GM19025 (cell line): ENCODE data around the gene BTN3A1.
"Not testable (repeated sequence)": the region's sequence is repeated elsewhere in the genome, so short reads cannot be mapped to it uniquely, and the experiment has no call there.

ENCODE experiments used
- ATAC-seq: cut with Tn5 transposase; IDR thresholded peaks from one replicate; pipeline ENCODE4 v1.9.1; 2021; ENCODE audit warnings: mild to moderate bottlenecking, low read depth, moderate library complexity; ENCODE audit not compliant: unreplicated experiment

BTN3A1 gene

DNA sequence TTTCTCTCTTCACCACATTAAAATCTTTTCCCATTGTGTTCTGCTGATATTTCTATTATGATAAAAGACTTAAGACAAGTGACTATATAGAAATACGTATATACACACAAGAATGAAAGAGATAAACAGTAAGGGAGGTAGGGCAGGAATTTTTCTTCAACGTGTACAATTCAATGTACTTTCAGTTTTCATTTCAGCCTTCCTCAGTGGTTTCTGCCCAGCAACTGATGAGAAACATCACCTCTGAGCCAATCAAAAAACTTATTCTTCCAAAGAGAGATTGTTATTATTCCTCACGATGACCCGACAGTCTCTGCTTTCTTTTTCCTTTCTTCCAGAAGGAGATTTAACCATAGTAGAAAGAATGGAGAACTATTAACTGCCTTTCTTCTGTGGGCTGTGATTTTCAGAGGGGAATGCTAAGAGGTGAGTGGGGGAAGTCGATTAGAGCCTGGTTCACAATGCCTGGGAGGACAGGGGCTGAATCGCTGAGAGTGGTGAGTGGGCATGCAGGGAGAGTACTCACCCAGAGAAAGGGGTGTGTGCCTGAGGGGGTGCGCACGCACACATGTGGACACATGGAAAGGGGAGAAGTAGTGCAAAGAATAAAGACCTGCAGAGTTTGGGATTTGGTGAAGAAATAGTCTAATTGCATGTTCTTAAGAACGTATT is at the start of gene BTN3A1:
TSS of gene BTN3A1 (plus strand) at position 289 of the 672 bp plus-strand sequence. CDS start 3,289 bp downstream, outside the sequence.
- ATAC-seq, result peak; percentile 91

DNA sequence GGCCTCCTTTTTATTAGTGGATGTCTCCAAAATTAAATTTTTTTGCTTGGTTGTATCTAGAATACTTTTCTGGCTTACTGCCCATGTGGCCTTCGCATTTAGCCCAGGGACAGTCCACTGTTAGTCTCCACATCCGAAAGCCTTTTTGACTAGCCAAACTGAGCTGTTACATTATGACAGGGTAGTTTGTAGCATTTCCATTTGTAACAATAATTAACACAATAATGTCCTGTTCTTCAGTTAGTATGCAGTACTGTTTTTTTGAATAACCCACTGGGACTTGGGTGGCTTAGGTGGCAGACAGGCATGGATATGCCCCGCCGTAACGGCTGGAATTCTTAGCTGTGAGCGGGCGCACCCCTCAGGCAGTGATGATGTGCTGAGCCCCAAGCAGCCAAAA is 49.8 kb upstream of the BTN3A1 start:
- no peak for ATAC-seq

DNA sequence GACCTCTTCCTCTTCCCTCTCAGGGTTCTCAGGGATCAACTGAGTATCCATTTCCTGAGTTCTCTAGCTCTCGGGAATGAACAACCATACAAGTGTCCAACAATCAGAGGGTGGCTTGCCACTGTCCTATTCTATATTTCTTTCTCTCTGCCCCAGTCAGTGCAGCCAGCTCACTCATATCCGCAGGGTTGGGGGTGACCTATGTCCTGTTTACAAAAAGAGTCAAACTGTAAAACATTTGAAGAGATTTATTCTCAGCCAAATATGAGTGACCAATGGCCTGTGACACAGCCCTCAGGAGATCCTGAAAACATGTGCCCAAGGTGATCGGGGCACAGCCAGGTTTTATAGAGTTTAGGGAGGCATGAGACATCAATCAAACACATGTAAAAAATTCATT is 47.9 kb upstream of the BTN3A1 start:
- no peak for ATAC-seq

DNA sequence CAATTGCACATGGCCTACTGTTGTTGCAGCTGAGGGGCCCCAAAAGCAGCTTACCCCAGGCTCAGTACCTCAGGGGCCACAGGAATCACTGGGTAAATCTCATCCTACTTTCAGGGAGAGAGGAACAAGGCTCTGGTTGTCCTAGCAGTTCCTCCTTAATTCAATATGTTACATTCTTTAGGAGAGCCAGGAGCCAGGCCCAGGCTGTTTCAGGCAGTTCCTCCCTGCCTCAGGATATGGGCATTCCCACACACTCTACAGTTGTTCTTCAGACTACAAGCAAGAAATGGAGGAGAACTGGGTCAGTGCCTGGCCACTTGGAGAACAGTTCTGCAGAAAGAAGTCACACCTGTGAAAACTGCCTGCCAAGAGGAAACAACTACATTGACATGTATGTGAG is 46.7 kb upstream of the BTN3A1 start:
- ATAC-seq, result no peak

DNA sequence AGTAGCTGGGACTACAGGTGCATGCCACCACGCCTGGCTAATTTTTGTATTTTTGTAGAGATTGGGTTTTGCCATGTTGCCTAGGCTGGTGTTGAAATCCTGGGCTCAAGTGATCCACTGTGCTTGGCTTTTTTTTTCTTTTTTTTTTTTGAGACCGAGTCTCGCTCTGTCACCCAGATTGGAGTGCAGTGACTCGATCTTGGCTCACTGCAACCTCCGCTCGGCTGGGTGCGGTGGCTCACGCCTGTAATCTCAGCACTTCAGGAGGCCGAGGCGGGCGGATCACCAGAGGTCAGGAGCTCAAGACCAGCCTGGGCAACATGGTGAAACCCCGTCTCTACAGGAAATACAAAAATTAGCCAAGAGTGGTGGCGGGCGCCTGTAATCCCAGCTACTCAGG is 44.5 kb upstream of the BTN3A1 start:
- not testable (repeated sequence) for ATAC-seq

DNA sequence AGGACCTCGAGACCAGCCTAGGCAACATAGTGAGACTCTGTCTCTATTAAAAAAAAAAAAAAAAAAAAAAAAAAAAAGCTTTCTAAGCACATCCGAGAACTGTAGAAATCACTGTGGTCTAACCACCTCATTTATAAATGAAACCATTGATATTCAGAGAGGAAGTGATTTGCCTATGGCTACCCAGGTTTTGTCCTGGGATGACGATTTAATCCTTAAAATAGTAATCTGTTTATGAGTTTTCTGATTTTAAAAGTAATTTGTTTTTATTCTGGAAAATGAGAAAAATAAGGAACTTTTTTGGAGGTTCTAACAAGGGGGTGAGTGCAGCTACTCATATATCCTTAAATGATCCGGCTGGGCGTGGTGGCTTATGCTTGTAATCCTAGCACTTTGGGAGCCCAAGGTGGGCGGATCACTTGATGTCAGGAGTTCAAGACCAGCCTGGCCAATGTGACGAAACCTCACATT is 43.5 kb upstream of the BTN3A1 start:
- peak; percentile 33 for ATAC-seq

DNA sequence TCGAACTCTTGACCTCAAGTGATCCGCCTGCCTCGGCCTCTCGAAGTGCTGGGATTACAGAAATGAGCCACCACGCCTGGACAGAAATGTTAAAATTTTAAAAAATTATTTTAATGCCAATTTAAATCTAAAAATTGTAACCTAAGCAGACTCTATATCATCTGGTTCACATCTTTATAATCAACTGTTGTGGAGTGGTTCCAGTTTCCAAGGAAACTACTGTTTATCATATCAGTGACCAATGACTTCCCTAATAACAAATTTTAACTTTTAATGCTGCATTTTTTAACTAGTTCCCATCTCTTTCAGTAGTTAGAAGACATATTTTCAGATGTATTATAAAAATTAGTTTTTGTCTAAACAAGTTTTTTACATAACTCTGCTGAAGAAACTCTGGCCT is 42.3 kb upstream of the BTN3A1 start:
- no peak for ATAC-seq

DNA sequence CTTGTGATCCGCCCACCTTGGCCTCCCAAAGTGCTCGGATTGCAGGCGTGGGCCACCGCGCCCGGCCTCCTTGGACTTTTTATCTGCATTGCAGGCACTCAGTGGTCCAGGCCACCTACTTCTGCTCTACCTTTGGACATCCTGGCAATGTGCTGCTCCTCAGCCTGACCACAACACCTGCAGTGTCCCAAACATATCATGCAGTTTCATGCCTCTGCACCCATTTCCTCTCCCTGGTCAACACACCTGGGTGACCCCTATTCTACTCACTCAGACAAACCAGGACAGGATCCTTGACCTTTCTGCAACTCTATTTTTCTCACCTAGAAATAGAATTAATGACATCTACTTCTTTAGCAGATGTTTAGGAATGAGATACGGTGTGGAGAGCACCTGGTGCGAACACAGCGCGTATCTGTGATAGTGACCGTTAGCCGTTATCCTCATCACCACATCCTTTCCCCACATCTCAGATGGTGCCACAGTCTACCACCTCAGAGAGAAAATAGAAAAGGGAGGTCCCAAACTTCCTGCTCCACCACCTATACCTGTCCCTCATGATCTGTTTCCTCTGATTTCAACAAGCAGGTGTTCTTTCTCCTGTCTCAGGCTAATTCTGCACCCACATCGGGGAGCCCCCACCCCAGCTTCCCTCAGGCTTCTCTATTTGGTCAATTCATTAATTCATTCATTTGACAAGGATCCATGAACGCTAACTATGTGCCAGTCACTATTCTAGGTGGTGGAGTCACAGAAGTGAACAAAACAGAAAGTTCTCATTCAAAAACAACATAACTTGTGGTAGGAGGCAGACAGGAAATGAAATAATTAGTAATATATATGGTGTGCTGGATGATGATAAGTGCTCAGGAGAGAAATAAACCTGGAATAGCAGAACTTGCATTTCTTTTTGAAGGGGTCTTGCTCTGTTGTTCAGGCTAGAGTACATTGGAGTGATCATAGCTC is 41.3 kb upstream of the BTN3A1 start:
- ATAC-seq, result peak; percentile 47

DNA sequence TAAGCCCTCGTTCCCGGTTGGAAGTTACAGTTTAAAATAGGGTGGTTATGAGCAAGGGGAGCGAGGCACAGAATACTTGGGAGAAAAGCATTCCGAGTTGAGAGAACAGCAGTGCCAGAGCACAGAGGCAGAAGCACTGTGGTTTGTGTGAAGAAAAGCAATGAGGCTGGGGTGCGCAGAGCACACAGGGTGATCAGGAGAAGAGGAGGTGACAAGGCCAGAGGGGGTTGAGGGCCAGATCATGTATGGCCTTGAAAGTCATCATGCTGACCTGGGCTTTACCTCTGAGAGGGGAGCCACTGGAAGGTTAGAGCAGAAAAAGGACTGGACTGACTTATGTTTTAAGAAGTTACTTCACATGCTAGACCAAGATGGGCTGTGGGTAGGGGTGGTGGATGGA is 40.5 kb upstream of the BTN3A1 start:
- no peak for ATAC-seq

DNA sequence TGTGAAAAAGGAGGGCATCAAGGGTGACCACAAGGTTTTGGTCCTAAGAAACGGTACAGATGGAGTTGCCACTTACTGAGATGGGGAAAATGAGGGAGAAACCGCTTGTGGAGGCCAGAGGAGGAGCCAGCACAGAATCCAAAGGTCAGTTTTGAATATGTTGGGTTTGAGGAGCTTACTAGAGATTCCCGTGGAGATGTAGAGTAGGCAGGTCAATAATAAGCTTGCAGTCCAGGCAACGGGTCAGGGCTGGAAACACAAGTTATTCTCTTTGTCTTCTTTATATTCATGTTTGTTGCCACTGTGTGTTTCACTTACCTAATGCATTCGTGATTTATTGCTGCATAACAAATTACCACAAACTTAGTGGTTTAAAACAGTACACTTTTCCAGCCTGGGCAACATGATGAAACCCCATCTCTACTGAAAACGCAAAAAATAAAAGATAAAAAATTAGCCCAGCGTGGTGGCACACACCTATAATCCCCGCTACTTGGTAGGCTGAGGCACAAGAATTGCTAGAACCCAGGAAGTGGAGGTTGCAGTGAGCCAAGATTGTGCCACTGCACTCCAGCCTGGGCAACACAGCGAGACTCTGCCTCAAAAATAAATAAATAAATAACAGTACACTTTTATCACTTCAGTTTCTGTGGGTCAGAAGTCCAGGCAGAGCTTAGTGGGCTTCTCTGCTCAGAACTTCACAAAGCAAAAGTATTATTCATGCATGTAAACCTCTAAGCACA is 39.8 kb upstream of the BTN3A1 start:
- no peak for ATAC-seq

DNA sequence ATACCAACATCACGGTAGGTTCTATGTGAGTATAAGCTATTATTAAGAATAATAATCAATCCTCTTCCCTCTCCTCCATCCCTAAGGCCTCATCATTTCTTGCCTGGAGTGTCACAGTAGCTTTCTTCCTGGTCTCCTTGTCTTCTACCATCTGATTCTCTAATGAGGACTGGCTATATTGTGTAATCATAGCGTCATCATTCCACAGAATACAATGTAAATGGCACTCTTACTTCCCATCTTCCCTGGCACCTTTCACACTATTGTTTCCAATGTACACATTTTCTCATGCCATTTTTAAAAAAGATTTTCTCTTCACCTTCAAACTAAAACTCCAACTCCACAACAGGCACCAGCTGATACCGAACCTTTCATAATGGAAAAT is 39.2 kb upstream of the BTN3A1 start:
- ATAC-seq, result no peak

DNA sequence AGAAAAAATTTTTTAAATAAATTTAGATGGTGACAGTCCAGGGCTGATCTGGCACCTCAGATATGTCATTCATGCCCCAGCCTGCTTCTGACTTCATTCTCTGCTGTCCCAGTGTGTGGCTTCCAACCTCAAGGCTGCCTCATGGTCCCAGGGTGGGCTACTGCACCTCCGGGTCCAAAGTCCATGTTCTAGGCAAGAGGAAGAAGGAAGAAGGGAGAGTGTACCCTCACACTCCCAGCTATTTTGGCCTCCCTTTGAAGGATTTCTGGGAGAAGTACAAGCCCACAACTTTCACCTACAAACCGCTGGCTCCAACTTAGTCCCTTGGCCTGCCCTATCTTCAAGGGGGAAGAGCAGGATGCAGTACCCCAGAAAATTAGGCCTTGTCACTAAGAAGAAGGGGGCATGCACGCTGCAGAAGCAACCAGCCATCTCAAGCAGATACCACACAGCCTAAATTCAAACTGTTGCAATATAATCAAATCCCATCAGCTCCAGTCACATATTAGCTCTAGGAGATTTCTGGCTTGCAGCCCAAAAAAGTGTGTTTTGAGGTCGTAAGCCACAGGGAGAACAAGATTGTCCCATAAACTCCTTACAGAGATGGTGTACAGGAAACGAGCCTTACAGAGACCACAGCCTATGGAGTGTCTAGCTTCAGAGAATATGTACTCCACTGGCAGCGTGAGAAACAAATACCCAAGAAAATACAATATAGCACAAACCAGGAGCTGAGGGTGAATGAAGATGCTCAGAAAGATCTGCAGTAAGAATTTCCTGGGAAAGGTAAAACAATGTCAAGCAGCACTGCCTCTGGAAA is 38.0 kb upstream of the BTN3A1 start:
- no peak for ATAC-seq

DNA sequence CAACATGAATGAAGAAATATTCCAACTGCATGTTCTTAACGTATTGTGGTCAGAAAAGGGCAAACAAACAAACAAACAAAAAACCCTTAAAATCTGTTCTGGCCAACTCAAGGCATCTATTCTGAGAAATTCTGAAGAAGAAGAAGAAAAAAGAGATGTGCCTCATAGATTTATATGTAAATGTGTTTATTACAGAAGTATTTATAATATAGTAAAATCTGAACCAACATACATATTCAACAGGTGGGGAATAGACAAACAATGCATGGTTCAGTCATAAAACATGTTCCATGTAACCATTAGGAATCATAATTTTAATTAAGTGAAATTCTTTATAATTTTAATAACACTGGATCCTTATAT is 36.5 kb upstream of the BTN3A1 start:
- no peak for ATAC-seq

DNA sequence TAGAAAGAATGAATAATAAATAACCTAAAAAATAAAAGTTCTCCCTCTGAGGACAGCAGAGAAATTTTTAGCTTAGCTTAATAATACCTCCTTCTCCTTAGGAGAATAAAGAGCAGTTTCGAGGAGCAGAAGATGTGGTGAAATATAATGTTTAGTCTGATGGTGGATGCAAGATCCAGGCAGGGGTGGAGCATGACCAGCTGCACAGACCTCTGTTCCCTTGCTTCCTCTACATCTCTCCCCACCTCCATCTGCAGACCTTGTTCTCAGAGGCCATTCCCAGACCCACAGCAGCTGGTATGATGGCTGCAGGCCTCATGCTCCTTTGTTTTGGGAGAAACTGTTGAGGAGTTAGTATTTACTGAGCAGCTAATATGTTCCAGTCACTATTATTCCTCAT is 35.6 kb upstream of the BTN3A1 start:
- no peak for ATAC-seq

DNA sequence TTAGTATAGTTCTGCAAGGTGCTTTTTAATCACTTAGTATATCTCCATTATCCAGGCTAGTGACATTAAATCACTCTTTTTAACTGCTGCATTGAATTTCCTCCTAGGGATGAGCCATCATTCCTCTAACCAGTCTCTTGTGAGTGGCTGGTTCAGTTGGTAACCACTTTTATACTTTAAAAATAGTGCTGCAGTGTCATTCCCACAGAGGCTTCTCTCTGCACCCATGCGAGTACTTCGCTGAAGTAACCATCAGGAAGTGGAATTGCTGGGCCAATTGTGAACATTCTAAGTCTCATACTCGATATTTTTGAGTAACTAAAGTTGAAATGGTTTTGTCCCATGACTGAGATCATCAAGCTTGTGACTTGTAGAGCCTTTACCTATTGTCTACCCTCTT is 35.0 kb upstream of the BTN3A1 start:
- ATAC-seq, result no peak

DNA sequence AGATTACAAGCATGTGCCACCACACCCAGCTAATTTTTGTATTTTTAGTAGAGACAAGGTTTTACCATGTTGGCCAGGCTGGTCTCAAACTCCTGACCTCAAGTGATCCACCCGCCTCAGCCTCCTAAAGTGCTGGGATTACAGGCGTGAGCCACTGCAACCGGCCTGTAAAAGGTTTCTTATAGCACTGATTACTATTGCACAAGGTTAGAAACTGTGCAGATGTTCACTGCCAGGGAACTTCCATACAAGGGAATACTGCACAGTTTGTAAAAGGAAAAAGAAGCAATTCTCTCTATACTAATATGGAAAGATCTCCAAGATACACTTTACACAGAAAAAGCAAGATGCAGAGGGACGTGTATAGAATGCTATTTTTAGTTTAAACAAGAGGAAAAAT is 30.3 kb upstream of the BTN3A1 start:
- ATAC-seq, result not testable (repeated sequence)

DNA sequence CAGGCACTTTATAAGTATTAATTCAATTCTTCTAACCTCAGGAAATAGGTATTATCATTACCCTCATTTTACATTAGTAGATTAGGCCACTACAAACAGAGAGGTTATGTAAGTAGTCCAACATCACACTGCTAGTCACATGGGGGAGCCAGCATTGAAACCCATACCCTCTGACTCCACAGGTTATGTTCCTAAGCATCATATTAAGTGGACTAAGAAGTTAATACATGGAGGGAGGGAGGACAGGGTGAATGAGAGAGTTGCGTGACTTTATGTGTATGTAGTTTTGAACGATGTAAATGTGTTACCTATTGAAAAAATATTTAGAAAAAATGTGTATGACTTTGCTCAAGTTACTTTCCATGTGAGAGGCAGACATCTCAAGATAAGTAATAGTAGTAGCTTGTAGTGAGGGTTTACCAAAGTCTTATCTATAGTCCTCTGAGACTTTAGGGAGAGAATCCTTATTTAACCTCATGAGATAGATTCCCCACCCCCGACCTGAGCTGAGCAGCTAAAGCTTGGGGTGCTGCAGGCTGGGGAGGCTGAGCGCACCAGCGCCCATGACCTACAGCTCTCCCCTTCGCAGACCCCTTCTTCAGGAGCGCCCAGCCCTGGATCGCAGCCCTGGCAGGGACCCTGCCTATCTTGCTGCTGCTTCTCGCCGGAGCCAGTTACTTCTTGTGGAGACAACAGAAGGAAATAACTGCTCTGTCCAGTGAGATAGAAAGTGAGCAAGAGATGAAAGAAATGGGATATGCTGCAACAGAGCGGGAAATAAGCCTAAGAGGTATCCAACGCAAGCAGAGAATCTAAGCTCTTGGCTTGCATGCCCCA is 29.5 kb upstream of the BTN3A1 start:
- ATAC-seq, result no peak

DNA sequence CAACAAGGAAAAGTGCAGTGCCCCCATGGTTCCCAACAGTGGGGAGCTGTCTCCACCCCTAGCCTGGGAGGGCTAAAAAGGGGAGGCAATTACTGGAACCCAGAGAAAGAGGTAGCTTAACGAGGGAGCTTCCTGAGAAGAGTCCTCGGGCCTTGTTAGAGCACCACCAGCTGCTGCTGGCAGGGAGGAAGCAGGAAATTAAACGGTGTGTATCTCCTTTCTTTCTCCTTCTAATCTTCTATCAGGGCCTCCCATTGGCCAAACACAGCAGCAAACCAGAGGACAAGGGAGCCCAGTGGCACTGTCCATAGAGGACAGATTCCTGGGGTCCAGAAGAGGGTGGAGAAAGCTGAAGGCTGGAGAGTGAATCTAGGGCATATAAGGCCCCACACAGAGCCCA is 26.8 kb upstream of the BTN3A1 start:
- no peak for ATAC-seq

DNA sequence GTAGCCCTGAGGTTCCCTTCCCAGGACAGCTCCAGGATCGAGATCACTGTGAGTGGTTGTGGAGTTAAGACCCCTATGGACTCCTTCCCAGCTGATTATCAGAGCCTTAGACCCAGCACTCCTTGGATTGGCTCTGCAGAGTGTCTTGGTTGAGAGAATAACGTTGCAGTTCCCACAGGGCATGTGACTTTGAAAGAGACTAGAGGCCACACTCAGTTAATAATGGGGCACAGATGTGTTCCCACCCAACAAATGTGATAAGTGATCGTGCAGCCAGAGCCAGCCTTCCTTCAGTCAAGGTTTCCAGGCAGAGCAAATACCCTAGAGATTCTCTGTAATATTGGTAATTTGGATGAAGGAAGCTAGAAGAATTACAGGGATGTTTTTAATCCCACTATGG is 24.4 kb upstream of the BTN3A1 start:
- ATAC-seq, result no peak
